ENCODE data around the gene CCNQ. TPM values are rescaled to one million over a fixed set of nuclear protein-coding genes. Genes with fewer than 3 reads are reported as not detected.

The CCNQ gene
- total and polyA plus RNA-seq, 2 donors (not counting 1 experiment from before 2014, with no cell fraction given): 31.8 to 66.0 TPM

DNA sequence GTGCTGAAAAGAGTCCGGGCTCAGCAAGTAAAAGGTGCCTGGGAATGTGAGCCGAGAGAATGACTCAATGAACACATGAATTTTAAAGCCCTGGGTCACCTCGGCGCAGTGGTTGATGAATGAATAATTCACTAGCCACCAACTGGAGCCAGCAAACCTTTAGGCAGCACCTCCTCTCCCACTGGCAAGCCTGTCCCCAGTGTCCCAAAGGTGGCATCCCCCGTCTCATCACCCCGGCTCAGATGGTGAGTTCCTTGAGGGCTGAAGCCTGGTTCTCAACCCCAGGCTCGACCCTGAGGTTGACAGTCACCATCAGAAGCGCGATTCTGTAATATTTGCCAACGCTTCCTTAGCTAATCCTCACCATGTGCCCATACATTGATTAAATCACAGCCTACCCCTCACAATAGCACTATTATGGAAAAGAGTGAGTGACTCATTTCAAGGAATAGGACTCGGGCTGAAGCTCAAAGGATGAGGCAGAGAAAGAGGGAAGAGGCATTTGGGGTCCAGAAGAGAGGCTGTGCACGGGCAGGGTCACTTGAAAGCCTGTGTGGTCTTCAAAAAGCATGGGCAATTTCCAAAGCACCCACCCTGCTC is 2.7 kb upstream of the CCNQ start:
- no peak overlapping the region for H3K4me3 Mint-ChIP-seq
- H3K27ac Mint-ChIP-seq: no peak overlapping the region
- POLR2A ChIA-PET: no interaction called here

DNA sequence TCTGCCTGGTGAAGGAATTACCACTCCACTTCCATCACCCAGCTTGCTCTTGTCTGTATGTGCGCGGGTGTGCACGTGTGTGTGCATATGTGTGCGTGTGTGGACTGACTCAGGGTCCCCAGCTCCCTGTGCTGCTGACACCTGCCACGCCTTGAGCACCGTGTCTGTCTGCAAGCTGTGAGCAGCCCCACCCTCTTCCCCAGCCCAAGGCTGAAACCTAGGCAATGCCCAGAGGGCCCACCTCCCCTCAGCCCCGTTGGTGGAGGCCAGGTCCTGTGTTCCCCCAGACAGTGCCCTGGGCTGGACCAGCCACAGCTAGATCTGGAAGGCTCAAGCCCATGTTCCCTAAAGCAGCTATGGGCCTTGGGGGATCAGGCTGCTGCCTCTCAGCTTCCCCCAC is 2.0 kb upstream of the CCNQ start:
- no peak overlapping the region for H3K4me3 Mint-ChIP-seq
- H3K4me2 ChIP-seq (replicated peaks; ENCODE audit: low read depth, low read length, poor library complexity, severe bottlenecking): no peak overlapping the region
- H2AFZ ChIP-seq (ENCODE audit: insufficient read depth, low read depth, low read length, poor library complexity, severe bottlenecking): no peak overlapping the region
- 94% methylated on average over 2 of the region's 7 CpGs for WGBS (ENCODE audit: insufficient coverage)
- intact Hi-C loops (cut with micrococcal nuclease): no loop called here
- ChIA-PET CTCF (interaction anchor here (1.3 kb wide), 2 partner anchors 9 to 20 kb away, joined by 4 read pairs; no protein-coding TSS in a partner anchor), POLR2A (no interaction called here)
- no peaks in the 10 kb centered on the region for H3K9me3 ChIP-seq (ENCODE audit: control extremely low read depth in 1 of 3, control insufficient read depth in 2 of 3, insufficient read depth in 1 of 3, low read length in 2 of 3)
- H3K79me2 ChIP-seq (ENCODE audit: control insufficient read depth, insufficient read depth, low read length): peaks cover 17% of the 10 kb centered on the region
- H3K27me3 ChIP-seq (replicated peaks in 1 of 4; ENCODE audit: control extremely low read depth in 1 of 4, control insufficient read depth in 3 of 4, insufficient read depth in 4 of 4, low read length in 3 of 4): no peaks in the 10 kb centered on the region
- peaks cover 35% of the 10 kb centered on the region for H3K4me1 Mint-ChIP-seq
- H4K20me1 ChIP-seq (ENCODE audit: control insufficient read depth, insufficient read depth, low read length, poor library complexity, severe bottlenecking): peaks cover 13% of the 10 kb centered on the region
- ATAC-seq (ENCODE audit: low read depth) (no peak), DNase-seq (no peak)
- no peaks in the 10 kb centered on the region for H3K36me3 ChIP-seq (replicated peaks in 1 of 2; ENCODE audit: control extremely low read depth in 1 of 2, control insufficient read depth in 1 of 2, extremely low read depth in 1 of 2, insufficient read depth in 2 of 2, low read length in 1 of 2)
- no peak overlapping the region for H3K9ac ChIP-seq (ENCODE audit: low read length)
- no peaks in the 10 kb centered on the region for H3K27me3 Mint-ChIP-seq
- H3K27ac ChIP-seq (ENCODE audit: low read length in 2 of 2): no peak overlapping the region
- no peak overlapping the region for H3K4me3 ChIP-seq (ENCODE audit: control extremely low read depth in 1 of 5, extremely low read depth in 1 of 5, insufficient read depth in 1 of 5, low read depth in 2 of 5, low read length in 4 of 5)
- TF ChIP-seq, protein P1, sequence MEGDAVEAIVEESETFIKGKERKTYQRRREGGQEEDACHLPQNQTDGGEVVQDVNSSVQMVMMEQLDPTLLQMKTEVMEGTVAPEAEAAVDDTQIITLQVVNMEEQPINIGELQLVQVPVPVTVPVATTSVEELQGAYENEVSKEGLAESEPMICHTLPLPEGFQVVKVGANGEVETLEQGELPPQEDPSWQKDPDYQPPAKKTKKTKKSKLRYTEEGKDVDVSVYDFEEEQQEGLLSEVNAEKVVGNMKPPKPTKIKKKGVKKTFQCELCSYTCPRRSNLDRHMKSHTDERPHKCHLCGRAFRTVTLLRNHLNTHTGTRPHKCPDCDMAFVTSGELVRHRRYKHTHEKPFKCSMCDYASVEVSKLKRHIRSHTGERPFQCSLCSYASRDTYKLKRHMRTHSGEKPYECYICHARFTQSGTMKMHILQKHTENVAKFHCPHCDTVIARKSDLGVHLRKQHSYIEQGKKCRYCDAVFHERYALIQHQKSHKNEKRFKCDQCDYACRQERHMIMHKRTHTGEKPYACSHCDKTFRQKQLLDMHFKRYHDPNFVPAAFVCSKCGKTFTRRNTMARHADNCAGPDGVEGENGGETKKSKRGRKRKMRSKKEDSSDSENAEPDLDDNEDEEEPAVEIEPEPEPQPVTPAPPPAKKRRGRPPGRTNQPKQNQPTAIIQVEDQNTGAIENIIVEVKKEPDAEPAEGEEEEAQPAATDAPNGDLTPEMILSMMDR (IDR thresholded peaks at IDR 0.05): no peak
- TF ChIP-seq EZH2 (IDR thresholded peaks at IDR 0.05; ENCODE audit: borderline replicate concordance, insufficient read depth, low read depth, low read length, poor library complexity, severe bottlenecking): no peak
- H3K27ac Mint-ChIP-seq: no peak overlapping the region
- no peaks in the 10 kb centered on the region for H3K9me3 Mint-ChIP-seq (ENCODE audit: insufficient read depth)
- H3K4me1 ChIP-seq (ENCODE audit: control insufficient read depth in 2 of 2, insufficient read depth in 2 of 2, low read length in 2 of 2): peaks cover 24 to 34% of the 10 kb centered on the region in 2 donors

More for the DNA sequence above, 2.7 kb upstream of the CCNQ start:
- no peak for DNase-seq
- no peaks in the 10 kb centered on the region for H3K9me3 Mint-ChIP-seq (ENCODE audit: insufficient read depth)
- H3K36me3 ChIP-seq (replicated peaks in 1 of 2; ENCODE audit: control extremely low read depth in 1 of 2, control insufficient read depth in 1 of 2, extremely low read depth in 1 of 2, insufficient read depth in 2 of 2, low read length in 1 of 2): no peaks in the 10 kb centered on the region
- no peak overlapping the region for H3K9ac ChIP-seq (ENCODE audit: low read length)
- H3K4me2 ChIP-seq (replicated peaks; ENCODE audit: low read depth, low read length, poor library complexity, severe bottlenecking): no peak overlapping the region
- peaks cover 28% of the 10 kb centered on the region for H3K4me1 Mint-ChIP-seq
- no peak overlapping the region for H3K4me3 ChIP-seq (ENCODE audit: control extremely low read depth in 1 of 5, extremely low read depth in 1 of 5, insufficient read depth in 1 of 5, low read depth in 2 of 5, low read length in 4 of 5)
- H3K4me1 ChIP-seq (ENCODE audit: control insufficient read depth in 2 of 2, insufficient read depth in 2 of 2, low read length in 2 of 2): peaks cover 17 to 27% of the 10 kb centered on the region in 2 donors
- intact Hi-C loops (cut with micrococcal nuclease): no loop called here
- CTCF ChIA-PET: interaction anchor here (1.3 to 1.5 kb wide), 2 partner anchors 8 to 19 kb away, joined by 3 to 4 read pairs; no protein-coding TSS in a partner anchor
- no peak for ATAC-seq (ENCODE audit: low read depth)
- peaks cover 9% of the 10 kb centered on the region for H4K20me1 ChIP-seq (ENCODE audit: control insufficient read depth, insufficient read depth, low read length, poor library complexity, severe bottlenecking)
- no peak overlapping the region for H2AFZ ChIP-seq (ENCODE audit: insufficient read depth, low read depth, low read length, poor library complexity, severe bottlenecking)
- H3K27ac ChIP-seq (ENCODE audit: low read length in 2 of 2): no peak overlapping the region
- H3K27me3 ChIP-seq (replicated peaks in 1 of 4; ENCODE audit: control extremely low read depth in 1 of 4, control insufficient read depth in 3 of 4, insufficient read depth in 4 of 4, low read length in 3 of 4): no peaks in the 10 kb centered on the region
- H3K79me2 ChIP-seq (ENCODE audit: control insufficient read depth, insufficient read depth, low read length): peaks cover 10% of the 10 kb centered on the region
- TF ChIP-seq, protein P1 (IDR thresholded peaks at IDR 0.05): no peak
- no peak for TF ChIP-seq EZH2 (IDR thresholded peaks at IDR 0.05; ENCODE audit: borderline replicate concordance, insufficient read depth, low read depth, low read length, poor library complexity, severe bottlenecking)
- 100% methylated on average over 3 of the region's 12 CpGs for WGBS (ENCODE audit: insufficient coverage)
- H3K27me3 Mint-ChIP-seq: no peaks in the 10 kb centered on the region
- no peaks in the 10 kb centered on the region for H3K9me3 ChIP-seq (ENCODE audit: control extremely low read depth in 1 of 3, control insufficient read depth in 2 of 3, insufficient read depth in 1 of 3, low read length in 2 of 3)
